Keratinocyte (primary cell): ENCODE results near the gene TLL1. TPM values are rescaled to one million over a fixed set of nuclear protein-coding genes. Genes with fewer than 3 reads are reported as not detected.

Source experiments
- DNase-seq: peaks from one replicate; pipeline ENCODE4 v3.0.0-alpha.2; 2011; ENCODE audit warnings: low read depth, missing footprints, low spot score
- FAIRE-seq: peaks from 2 replicates; lab custom pipeline; 2011; peaks lifted over from hg19 to GRCh38; lab: Jason Lieb, UNC
- H2AFZ ChIP-seq: 2 replicates; pipeline ENCODE4 v1.6.0; 2012; ENCODE audit warnings: low read length, control low read depth, inconsistent platforms; ENCODE audit not compliant: control insufficient read depth
- H3K27ac ChIP-seq: 2 replicates; pipeline ENCODE4 v1.5.1; 2011; ENCODE audit warnings: low read length; ENCODE audit not compliant: control insufficient read depth, insufficient read depth
- H3K27me3 ChIP-seq: 3 replicates; pipeline ENCODE4 v1.6.0; 2011; ENCODE audit warnings: low read length; ENCODE audit not compliant: control insufficient read depth, insufficient read depth; ENCODE audit errors: extremely low read depth
- H3K36me3 ChIP-seq, 2 experiments: 2 replicates in 1 of 2; 3 replicates in 1 of 2; pipeline ENCODE4 v1.5.1; 2011; ENCODE audit warnings: low read length in 2 of 2, mild to moderate bottlenecking in 1 of 2; ENCODE audit not compliant: control insufficient read depth in 2 of 2, insufficient read depth in 2 of 2; ENCODE audit errors: extremely low read depth in 1 of 2
- H3K4me1 ChIP-seq: 3 replicates; pipeline ENCODE4 v1.5.1; 2011; ENCODE audit warnings: low read length; ENCODE audit not compliant: control insufficient read depth, insufficient read depth; ENCODE audit errors: extremely low read depth
- H3K4me2 ChIP-seq: 3 replicates; pipeline ENCODE4 v1.6.0; 2011; ENCODE audit warnings: low read depth, low read length; ENCODE audit not compliant: control insufficient read depth, insufficient read depth; ENCODE audit errors: extremely low read depth
- H3K4me3 ChIP-seq, 3 experiments: fragments of 200-600 bp in 1 of 3; sonication (generic) in 1 of 3; 2 replicates in 2 of 3; 3 replicates in 1 of 3; pipeline ENCODE4 v1.5.1; 2011 to 2016; ENCODE audit warnings: low read length in 3 of 3, mild to moderate bottlenecking in 3 of 3, control low read depth in 2 of 3, inconsistent platforms in 1 of 3, low read depth in 1 of 3, mixed read lengths in 1 of 3, mixed run types in 1 of 3, moderate library complexity in 1 of 3; ENCODE audit not compliant: control insufficient read depth in 2 of 3, insufficient read depth in 2 of 3; ENCODE audit errors: extremely low read depth in 1 of 3
- H3K79me2 ChIP-seq: 2 replicates; pipeline ENCODE4 v1.6.0; 2012; ENCODE audit warnings: low read length; ENCODE audit not compliant: control insufficient read depth, insufficient read depth
- H3K9ac ChIP-seq: 3 replicates; pipeline ENCODE4 v1.6.0; 2011; ENCODE audit warnings: low read length; ENCODE audit not compliant: control insufficient read depth, insufficient read depth; ENCODE audit errors: extremely low read depth
- H3K9me1 ChIP-seq: 3 replicates; pipeline ENCODE4 v1.6.0; 2011; ENCODE audit warnings: low read length; ENCODE audit not compliant: control insufficient read depth, insufficient read depth; ENCODE audit errors: extremely low read depth
- H3K9me3 ChIP-seq: 2 replicates; pipeline ENCODE4 v1.5.1; 2012; ENCODE audit warnings: low read depth, low read length; ENCODE audit not compliant: control insufficient read depth
- H4K20me1 ChIP-seq: 3 replicates; pipeline ENCODE4 v1.6.0; 2011; ENCODE audit warnings: low read length; ENCODE audit not compliant: control insufficient read depth, insufficient read depth; ENCODE audit errors: extremely low read depth
- CTCF ChIP-seq, 3 experiments: IDR thresholded peaks in 1 of 3; conservative IDR thresholded peaks in 1 of 3; optimal IDR thresholded peaks in 1 of 3; 2 replicates in 2 of 3; 3 replicates in 1 of 3; pipeline versions ENCODE3 to v1.5.1; 2011; ENCODE audit warnings: low read length in 3 of 3, mild to moderate bottlenecking in 3 of 3, moderate library complexity in 2 of 3, control low read depth in 1 of 3, inconsistent platforms in 1 of 3; ENCODE audit not compliant: insufficient read depth in 2 of 3; ENCODE audit errors: extremely low read depth in 1 of 3
- EZH2 ChIP-seq: IDR thresholded peaks from one replicate; pipeline ENCODE4 v1.6.1; 2012; ENCODE audit warnings: inconsistent platforms, mild to moderate bottlenecking, low read length, moderate library complexity
- dilution Hi-C: fragments of 300-500 bp; cut with MboI; formaldehyde crosslinking; loops from one replicate; pipeline ENCODE4 v1.7.0; 2020; ENCODE audit warnings: low sequenced_read_pairs; ENCODE audit not compliant: extremely low pct_ligation_motif_present
- polyA plus RNA-seq, 5 experiments: library from polyadenylated mRNA; depleted of rRNA in 3 of 5; stranded (reverse) in 3 of 5; stranded (forward) in 1 of 5; unstranded in 1 of 5; fragments of >200 nt; gene quantifications; 1 replicate in 1 of 5; 2 replicates in 3 of 5; 3 replicates in 1 of 5; pipeline versions ENCODE4 v1.2.1 to v1.2.3, GENCODE V29; 2011 to 2012; ENCODE audit warnings: missing spikeins in 2 of 5, low read depth in 1 of 5, low replicate concordance in 1 of 5

TLL1 gene
- polyA plus RNA-seq, 1 donor (not counting 4 experiments of a cell fraction or from before 2014, with no cell fraction given) = 1.5 TPM

GRCh38 chr4:165928601-165929000, 55.6 kb downstream of the TLL1 start:
- FAIRE-seq (no peak), DNase-seq (no peak)
- Histone ChIP-seq H3K27ac (no peak overlapping the region), H4K20me1 (no peaks in the 10 kb centered on the region), H3K4me3 (no peak overlapping the region), H3K9me1 (no peaks in the 10 kb centered on the region), H3K9me3 (no peaks in the 10 kb centered on the region), H3K4me2 (no peak overlapping the region), H3K79me2 (no peaks in the 10 kb centered on the region), H2AFZ (no peak overlapping the region), H3K9ac (no peak overlapping the region), H3K4me1 (peaks cover 8% of the 10 kb centered on the region), H3K27me3 (no peaks in the 10 kb centered on the region), H3K36me3 (no peaks in the 10 kb centered on the region)
- TF ChIP-seq EZH2 (no peak), CTCF (optimal IDR thresholded peaks at IDR 0.05 in 1 of 3, IDR thresholded peaks at IDR 0.05 in 1 of 3, conservative IDR thresholded peaks at IDR 0.05 in 1 of 3; ENCODE audit: extremely low read depth in 1 of 3, insufficient read depth in 2 of 3, low read length in 3 of 3) (no peak)
- dilution Hi-C loops = no loop called here

GRCh38 chr4:165929662-165930061, 56.6 kb downstream of the TLL1 start:
- H3K36me3 ChIP-seq = no peaks in the 10 kb centered on the region
- H3K27ac ChIP-seq = no peak overlapping the region
- H4K20me1 ChIP-seq = no peaks in the 10 kb centered on the region
- no peak overlapping the region for H3K4me2 ChIP-seq
- DNase-seq = no peak
- H3K9me3 ChIP-seq = no peaks in the 10 kb centered on the region
- H3K4me3 ChIP-seq = no peak overlapping the region
- no peaks in the 10 kb centered on the region for H3K79me2 ChIP-seq
- no peak overlapping the region for H2AFZ ChIP-seq
- H3K9ac ChIP-seq = no peak overlapping the region
- no peaks in the 10 kb centered on the region for H3K27me3 ChIP-seq
- no peak for FAIRE-seq
- dilution Hi-C loops = no loop called here
- H3K4me1 ChIP-seq = peaks cover 8% of the 10 kb centered on the region
- TF ChIP-seq CTCF (optimal IDR thresholded peaks at IDR 0.05 in 1 of 3, IDR thresholded peaks at IDR 0.05 in 1 of 3, conservative IDR thresholded peaks at IDR 0.05 in 1 of 3; ENCODE audit: extremely low read depth in 1 of 3, insufficient read depth in 2 of 3, low read length in 3 of 3) = no peak
- no peak for TF ChIP-seq EZH2
- no peaks in the 10 kb centered on the region for H3K9me1 ChIP-seq
